HepG2 (cell line): Measurements from ENCODE around the gene ZNF559. TPM values are rescaled to one million over a fixed set of nuclear protein-coding genes. Genes with fewer than 3 reads are reported as not detected.
A peak's percentile ranks its signal among the peaks of the same experiment; 100 is the strongest.

Experiments used
- AKNA ChIP-seq: sonication (generic); formaldehyde crosslinking; IDR thresholded peaks from 2 replicates; pipeline ENCODE4 v1.4.0; 2020; ENCODE audit warnings: missing genetic modification reagents, borderline replicate concordance
- DNMT3B ChIP-seq: conservative IDR thresholded peaks from 2 replicates; pipeline ENCODE4 v1.6.1; 2016; ENCODE audit warnings: missing biosample characterization, control low read depth
- EP300 ChIP-seq, 3 experiments: sonication (generic) in 1 of 3; formaldehyde crosslinking in 1 of 3; IDR thresholded peaks; 2 replicates each; pipeline versions ENCODE4 v1.5.1 to v1.6.1; 2011 to 2020; ENCODE audit warnings: low read depth in 2 of 3, low read length in 2 of 3, borderline replicate concordance in 1 of 3, improper control_type of control experiment in 1 of 3, mild to moderate bottlenecking in 1 of 3, missing genetic modification reagents in 1 of 3, moderate library complexity in 1 of 3
- FOXP4 ChIP-seq: sonication (generic); formaldehyde crosslinking; IDR thresholded peaks from 2 replicates; pipeline ENCODE4 v1.4.0; 2020; ENCODE audit warnings: missing genetic modification reagents
- GPBP1L1 ChIP-seq: sonication (generic); formaldehyde crosslinking; IDR thresholded peaks from 2 replicates; pipeline ENCODE4 v1.5.0; 2020; ENCODE audit warnings: mild to moderate bottlenecking, missing genetic modification reagents
- HNF4G ChIP-seq, 2 experiments: sonication (generic) in 1 of 2; formaldehyde crosslinking in 1 of 2; IDR thresholded peaks; 2 replicates each; pipeline versions ENCODE4 v1.4.0 to v1.6.1; 2011 to 2020; ENCODE audit warnings: borderline replicate concordance in 2 of 2, low read depth in 2 of 2, mild to moderate bottlenecking in 2 of 2, low read length in 1 of 2, missing genetic modification reagents in 1 of 2, moderate library complexity in 1 of 2
- MED1 ChIP-seq: sonication (generic); formaldehyde crosslinking; IDR thresholded peaks from 2 replicates; pipeline ENCODE4 v1.4.0; 2020; ENCODE audit warnings: missing genetic modification reagents
- MTA1 ChIP-seq: sonication (generic); formaldehyde crosslinking; IDR thresholded peaks from 2 replicates; pipeline ENCODE4 v1.4.0; 2020; ENCODE audit warnings: missing genetic modification reagents, mild to moderate bottlenecking, borderline replicate concordance
- MTA3 ChIP-seq: sonication (generic); formaldehyde crosslinking; IDR thresholded peaks from 2 replicates; pipeline ENCODE4 v1.4.0; 2020; ENCODE audit warnings: missing genetic modification reagents
- MXI1 ChIP-seq: IDR thresholded peaks from 3 replicates; pipeline ENCODE4 v1.6.1; 2012; ENCODE audit warnings: low read depth, low read length, inconsistent platforms, borderline replicate concordance
- U2AF2 ChIP-seq: fragments of 200-400 bp; formaldehyde crosslinking; IDR thresholded peaks from 2 replicates; pipeline ENCODE4 v1.6.1; 2017; ENCODE audit warnings: low read depth, mild to moderate bottlenecking, low read length
- ZNF280B ChIP-seq: sonication (generic); formaldehyde crosslinking; IDR thresholded peaks from 2 replicates; pipeline ENCODE4 v1.5.0; 2020; ENCODE audit warnings: missing genetic modification reagents, mild to moderate bottlenecking, borderline replicate concordance
- ZNF34 ChIP-seq: sonication (generic); formaldehyde crosslinking; IDR thresholded peaks from 2 replicates; pipeline ENCODE4 v1.4.0; 2020; ENCODE audit warnings: mild to moderate bottlenecking, missing genetic modification reagents, borderline replicate concordance
- ZNF501 ChIP-seq: sonication (generic); formaldehyde crosslinking; IDR thresholded peaks from 2 replicates; pipeline ENCODE4 v1.5.1; 2020; ENCODE audit warnings: mild to moderate bottlenecking, moderate library complexity, missing genetic modification reagents
- ZNF510 ChIP-seq: sonication (generic); formaldehyde crosslinking; IDR thresholded peaks from 2 replicates; pipeline ENCODE4 v1.4.0; 2020; ENCODE audit warnings: low read depth, mild to moderate bottlenecking, missing genetic modification reagents
- ZNF543 ChIP-seq: sonication (generic); formaldehyde crosslinking; IDR thresholded peaks from 2 replicates; pipeline ENCODE4 v1.4.0; 2020; ENCODE audit warnings: mild to moderate bottlenecking, missing genetic modification reagents
- ZNF576 ChIP-seq: sonication (generic); formaldehyde crosslinking; IDR thresholded peaks from 2 replicates; pipeline ENCODE4 v1.4.0; 2020; ENCODE audit warnings: mild to moderate bottlenecking, missing genetic modification reagents
- polyA plus RNA-seq, 8 experiments: library from polyadenylated mRNA; depleted of rRNA in 3 of 8; stranded (reverse) in 7 of 8; unstranded in 1 of 8; fragments of >200 nt; fragmentation: Illumina TruSeq in 4 of 8; extraction: Trizol in 4 of 8; gene quantifications; 2 replicates each; pipeline versions ENCODE4 v1.2.1 to v1.2.3, GENCODE V29; 2011 to 2016; ENCODE audit warnings: low read depth in 4 of 8, missing spikeins in 1 of 8, mixed read lengths in 1 of 8; ENCODE audit not compliant: insufficient read depth in 1 of 8
- total RNA-seq, 5 experiments: library from RNA; depleted of rRNA; stranded (reverse); fragments of >200 nt; fragmentation: Illumina TruSeq; extraction: Trizol; gene quantifications; 2 replicates each; pipeline ENCODE4 v1.2.3, GENCODE V29; 2016; ENCODE audit warnings: low read depth in 1 of 5

Gene ZNF559
- total and polyA plus RNA-seq, 2 of the 13 experiments (the other 11 are each of a cell fraction or from before 2014, with no cell fraction given) = 6.3 to 9.8 TPM

GRCh38 chr19:9309139-9309973 is 14.6 kb upstream of the ZNF559 start, which contains the start of gene ZNF699 (continued):
- TF ChIP-seq ZNF510 (no peak), AKNA (CRISPR knock-in tag) (no peak), ZNF501 (CRISPR knock-in tag) (peak; percentile 72), EP300 (IDR thresholded peaks at IDR 0.05; ENCODE audit: low read depth in 2 of 2, low read length in 2 of 2) (no peak), EP300 (CRISPR knock-in tag; IDR thresholded peaks at IDR 0.05; ENCODE audit: borderline replicate concordance) (no peak), ZNF543 (CRISPR knock-in tag) (peak; percentile 65; the same call in 1 of the 2 replicates), MXI1 (no peak), MTA3 (no peak), FOXP4 (CRISPR knock-in tag) (no peak), ZNF576 (CRISPR knock-in tag) (no peak), HNF4G (IDR thresholded peaks at IDR 0.05; ENCODE audit: borderline replicate concordance, low read depth, low read length) (no peak), HNF4G (CRISPR knock-in tag; IDR thresholded peaks at IDR 0.05; ENCODE audit: borderline replicate concordance, low read depth) (no peak), U2AF2 (no peak), MTA1 (CRISPR knock-in tag) (no peak), ZNF280B (CRISPR knock-in tag) (no peak), GPBP1L1 (no peak), MED1 (CRISPR knock-in tag) (no peak), DNMT3B (no peak), ZNF34 (CRISPR knock-in tag) (no peak)
